HUES48 (cell line): ENCODE data around the gene FRRS1.
"Not testable (repeated sequence)": the region's sequence is repeated elsewhere in the genome, so short reads cannot be mapped to it uniquely, and the experiment has no call there.

Experiments used
- H3K27ac ChIP-seq: one replicate; pipeline ENCODE4 v1.7.0; 2013; ENCODE audit warnings: low read depth, low read length, inconsistent platforms
- H3K27me3 ChIP-seq: 2 replicates; pipeline ENCODE4 v1.6.1; 2013; ENCODE audit warnings: mild to moderate bottlenecking, low read length; ENCODE audit not compliant: control insufficient read depth, insufficient read depth
- H3K36me3 ChIP-seq: 2 replicates; pipeline ENCODE4 v1.6.1; 2013; ENCODE audit warnings: low read length; ENCODE audit not compliant: control insufficient read depth, insufficient read depth
- H3K4me1 ChIP-seq: 2 replicates; pipeline ENCODE4 v1.6.1; 2013; ENCODE audit warnings: mild to moderate bottlenecking, low read length; ENCODE audit not compliant: control insufficient read depth, insufficient read depth
- H3K4me3 ChIP-seq: 2 replicates; pipeline ENCODE4 v1.5.1; 2013; ENCODE audit warnings: mild to moderate bottlenecking, low read depth, low read length
- H3K9ac ChIP-seq: 2 replicates; pipeline ENCODE4 v1.6.1; 2013; ENCODE audit warnings: mild to moderate bottlenecking, low read depth, low read length, moderate library complexity
- H3K9me3 ChIP-seq: 2 replicates; pipeline ENCODE4 v1.6.1; 2013; ENCODE audit warnings: low read length; ENCODE audit not compliant: control insufficient read depth, insufficient read depth

FRRS1 gene, protein sequence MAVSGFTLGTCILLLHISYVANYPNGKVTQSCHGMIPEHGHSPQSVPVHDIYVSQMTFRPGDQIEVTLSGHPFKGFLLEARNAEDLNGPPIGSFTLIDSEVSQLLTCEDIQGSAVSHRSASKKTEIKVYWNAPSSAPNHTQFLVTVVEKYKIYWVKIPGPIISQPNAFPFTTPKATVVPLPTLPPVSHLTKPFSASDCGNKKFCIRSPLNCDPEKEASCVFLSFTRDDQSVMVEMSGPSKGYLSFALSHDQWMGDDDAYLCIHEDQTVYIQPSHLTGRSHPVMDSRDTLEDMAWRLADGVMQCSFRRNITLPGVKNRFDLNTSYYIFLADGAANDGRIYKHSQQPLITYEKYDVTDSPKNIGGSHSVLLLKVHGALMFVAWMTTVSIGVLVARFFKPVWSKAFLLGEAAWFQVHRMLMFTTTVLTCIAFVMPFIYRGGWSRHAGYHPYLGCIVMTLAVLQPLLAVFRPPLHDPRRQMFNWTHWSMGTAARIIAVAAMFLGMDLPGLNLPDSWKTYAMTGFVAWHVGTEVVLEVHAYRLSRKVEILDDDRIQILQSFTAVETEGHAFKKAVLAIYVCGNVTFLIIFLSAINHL

DNA sequence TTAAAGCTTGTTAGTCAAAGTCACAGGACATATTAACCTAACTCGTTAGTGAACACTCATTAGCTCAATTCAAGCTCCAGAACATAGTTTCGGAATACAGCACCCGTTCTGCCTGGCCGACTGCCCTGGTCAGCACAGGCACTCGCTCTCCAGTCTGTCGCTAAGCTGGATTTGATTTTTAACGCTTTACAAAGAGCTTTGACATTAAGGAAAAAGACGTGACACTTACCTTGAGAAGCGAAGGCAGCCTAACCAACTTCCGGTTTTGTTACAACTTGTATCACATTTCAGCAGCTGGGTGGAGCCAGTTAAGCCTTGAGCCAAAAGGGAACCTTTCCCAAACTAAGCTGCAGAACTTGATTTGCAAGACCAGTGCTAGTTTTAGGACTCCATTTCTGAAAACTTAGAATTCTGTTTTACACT lies at the start of gene FRRS1:
FRRS1 (minus strand) TSS at position 258 of the 423 bp plus-strand sequence. CDS start 17,867 bp downstream, outside the sequence.
- Histone ChIP-seq H3K9ac (peak within 1 kb of the TSS; percentile 50), H3K4me1 (peaks cover 17% of the 10 kb centered on the region)

DNA sequence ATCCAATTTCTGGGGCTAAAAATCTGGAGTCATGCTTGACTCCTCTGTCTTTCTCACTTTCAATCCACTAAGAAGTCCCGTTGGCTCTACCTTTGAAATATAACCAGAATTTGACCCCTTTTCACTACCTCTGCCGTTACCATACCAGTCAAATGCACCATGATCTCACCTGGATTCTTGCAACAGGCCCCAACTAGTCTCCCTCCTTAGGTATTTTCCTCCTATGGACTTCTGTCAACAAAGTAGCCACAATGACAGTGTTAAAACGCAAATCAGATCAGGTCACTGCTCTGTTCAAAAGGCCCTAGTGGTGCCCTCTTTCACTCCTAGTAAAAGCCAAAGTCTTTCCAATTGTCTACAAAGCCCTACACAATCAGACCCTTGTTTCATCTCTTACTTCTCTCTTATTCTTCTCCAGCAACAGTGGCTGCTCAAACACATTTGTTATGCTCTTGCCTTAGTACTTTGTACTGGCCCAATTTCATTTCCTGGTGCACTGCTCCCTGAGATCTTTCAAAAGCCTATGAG lies 48.0 kb upstream of the FRRS1 start:
- Histone ChIP-seq H3K4me1 (0 out of 2 replicates have a peak, but pooled peaks cover 4% of the 10 kb centered on the region), H3K4me3 (no peak overlapping the region), H3K9ac (no peak overlapping the region), H3K27me3 (no peaks in the 10 kb centered on the region), H3K9me3 (no peaks in the 10 kb centered on the region), H3K36me3 (no peaks in the 10 kb centered on the region), H3K27ac (no peak overlapping the region)

More for the DNA sequence above, at the start of gene FRRS1:
- H3K27me3 ChIP-seq: no peaks in the 10 kb centered on the region
- peak within 1 kb of the TSS; percentile 75 for H3K4me3 ChIP-seq
- peak within 1 kb of the TSS; percentile 88 for H3K27ac ChIP-seq
- no peaks in the 10 kb centered on the region for H3K36me3 ChIP-seq
- no peaks in the 10 kb centered on the region for H3K9me3 ChIP-seq

DNA sequence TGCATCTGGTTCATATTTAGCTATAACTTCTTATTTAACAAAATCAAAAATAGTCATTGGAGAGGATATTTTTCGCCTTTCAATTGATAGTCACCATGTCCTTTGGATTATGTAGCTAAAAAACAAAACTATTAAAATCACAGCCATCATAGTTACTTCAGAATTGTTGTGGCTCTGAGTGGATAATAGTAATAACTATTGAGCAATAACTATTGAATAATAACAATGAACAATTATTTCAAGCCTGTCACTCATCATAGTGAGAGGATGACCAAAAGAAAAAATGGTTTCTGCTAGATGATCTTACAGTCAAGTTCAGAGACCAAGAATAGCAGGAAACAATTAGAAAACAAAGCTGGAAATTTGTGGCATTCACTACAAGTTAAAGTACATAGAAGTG lies 45.3 kb upstream of the FRRS1 start:
- no peak overlapping the region for H3K4me3 ChIP-seq
- no peaks in the 10 kb centered on the region for H3K9me3 ChIP-seq
- no peaks in the 10 kb centered on the region for H3K36me3 ChIP-seq
- H3K27me3 ChIP-seq: no peaks in the 10 kb centered on the region
- no peak overlapping the region for H3K9ac ChIP-seq
- no peak overlapping the region for H3K27ac ChIP-seq
- H3K4me1 ChIP-seq: peaks cover 11% of the 10 kb centered on the region; the same call in 1 of the 2 replicates

DNA sequence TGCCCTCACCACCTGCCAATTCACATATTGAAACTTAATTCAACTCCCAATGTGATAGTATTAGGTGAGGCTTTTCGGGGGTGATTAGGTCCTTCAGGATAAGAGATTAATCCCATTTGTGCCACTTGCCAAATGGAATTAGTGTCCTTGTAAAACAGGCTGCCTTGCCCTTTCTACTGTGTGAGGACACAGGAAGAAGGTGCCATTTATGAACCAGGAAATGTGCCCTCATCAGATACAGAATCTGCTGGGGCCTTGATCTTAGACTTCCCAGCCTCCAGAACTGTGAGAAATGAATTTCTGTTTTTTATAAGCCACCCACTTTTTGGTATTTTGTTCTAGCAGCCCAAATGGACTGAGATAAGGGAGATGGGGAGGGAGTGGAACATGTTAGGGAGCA lies 44.6 kb upstream of the FRRS1 start:
- H3K9ac ChIP-seq: no peak overlapping the region
- H3K27ac ChIP-seq: no peak overlapping the region
- H3K4me1 ChIP-seq: peaks cover 11% of the 10 kb centered on the region; the same call in 1 of the 2 replicates
- no peak overlapping the region for H3K4me3 ChIP-seq
- H3K36me3 ChIP-seq: no peaks in the 10 kb centered on the region
- no peaks in the 10 kb centered on the region for H3K27me3 ChIP-seq
- no peaks in the 10 kb centered on the region for H3K9me3 ChIP-seq

DNA sequence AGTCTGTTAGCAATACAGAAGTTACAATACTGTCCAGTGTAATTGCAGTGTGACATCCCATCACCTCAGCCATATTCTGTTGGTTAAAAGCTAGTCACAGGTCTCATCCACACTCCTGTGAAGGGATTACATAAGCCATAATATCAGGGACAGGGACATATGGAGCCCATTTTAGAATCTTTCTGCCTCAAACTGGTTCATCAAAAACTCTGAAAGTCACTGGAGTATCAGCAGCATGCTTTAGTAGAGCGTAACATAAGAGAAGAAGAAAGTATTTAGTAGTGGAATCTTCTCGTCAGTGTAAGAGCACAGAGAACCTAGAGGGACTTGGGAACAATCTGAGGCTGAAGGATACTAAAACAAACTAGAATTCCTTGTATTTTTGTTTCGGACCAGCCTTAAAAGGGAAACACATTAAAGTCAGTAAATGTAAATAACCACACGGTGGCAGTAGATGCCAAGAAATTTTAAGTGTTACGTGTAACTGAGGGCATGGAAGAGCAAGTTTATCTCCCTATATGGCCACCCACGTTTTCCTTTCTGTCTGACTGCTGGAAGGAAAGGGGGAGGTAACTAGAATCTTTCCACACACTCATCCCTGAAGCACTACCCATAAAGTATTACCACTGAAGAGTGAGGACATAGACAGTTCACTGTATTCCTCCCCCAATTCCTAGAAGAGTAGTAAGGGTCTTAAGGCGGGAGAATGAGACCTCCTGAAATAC lies 42.1 kb upstream of the FRRS1 start:
- no peak overlapping the region for H3K9ac ChIP-seq
- H3K4me1 ChIP-seq: peaks cover 8% of the 10 kb centered on the region; the same call in 1 of the 2 replicates
- H3K4me3 ChIP-seq: no peak overlapping the region
- H3K36me3 ChIP-seq: no peaks in the 10 kb centered on the region
- no peaks in the 10 kb centered on the region for H3K9me3 ChIP-seq
- H3K27me3 ChIP-seq: no peaks in the 10 kb centered on the region
- H3K27ac ChIP-seq: no peak overlapping the region

DNA sequence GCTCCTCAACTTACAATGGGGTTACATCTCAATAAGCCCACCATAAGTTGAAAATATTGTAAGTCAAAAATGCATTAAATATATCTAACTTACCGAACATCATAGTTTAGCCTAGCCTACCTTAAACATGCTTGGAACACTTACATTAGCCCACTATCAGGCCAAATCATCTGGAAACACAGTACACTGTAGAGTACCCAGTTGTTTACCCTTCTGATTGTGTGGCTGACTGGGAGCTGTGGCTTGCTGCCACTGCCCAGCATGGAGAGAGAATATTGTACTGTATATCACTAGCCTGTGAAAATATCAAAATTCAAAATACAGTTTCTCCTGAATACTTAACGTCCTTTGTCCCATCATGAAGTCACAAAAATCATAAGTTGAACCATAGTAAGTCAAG lies 40.4 kb upstream of the FRRS1 start:
- Histone ChIP-seq H3K36me3 (no peaks in the 10 kb centered on the region), H3K4me1 (peaks cover 8% of the 10 kb centered on the region; the same call in 1 of the 2 replicates), H3K9ac (no peak overlapping the region), H3K4me3 (no peak overlapping the region), H3K9me3 (no peaks in the 10 kb centered on the region), H3K27me3 (no peaks in the 10 kb centered on the region), H3K27ac (no peak overlapping the region)

DNA sequence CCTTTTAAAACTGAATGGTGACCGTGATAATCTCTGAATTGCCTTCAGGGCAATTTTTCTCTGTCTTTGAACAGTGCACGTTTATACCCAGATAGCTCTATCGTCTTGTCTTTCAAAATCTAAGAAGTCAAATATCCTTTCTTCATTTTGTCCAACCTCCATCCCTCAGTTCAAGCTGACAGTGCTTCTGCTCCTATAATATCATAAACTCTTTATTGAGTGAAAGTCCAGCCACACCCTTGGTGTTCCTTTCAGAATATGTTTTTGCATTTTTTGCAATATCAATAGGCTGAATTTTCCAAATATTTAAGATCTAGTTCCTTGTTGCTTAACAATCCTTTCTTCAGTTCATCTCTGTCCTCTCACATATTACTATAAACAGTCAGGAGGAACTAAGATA lies 35.1 kb upstream of the FRRS1 start:
- Histone ChIP-seq H3K4me1 (no peaks in the 10 kb centered on the region), H3K27ac (no peak overlapping the region), H3K9ac (no peak overlapping the region), H3K4me3 (no peak overlapping the region), H3K27me3 (no peaks in the 10 kb centered on the region), H3K36me3 (no peaks in the 10 kb centered on the region), H3K9me3 (no peaks in the 10 kb centered on the region)

DNA sequence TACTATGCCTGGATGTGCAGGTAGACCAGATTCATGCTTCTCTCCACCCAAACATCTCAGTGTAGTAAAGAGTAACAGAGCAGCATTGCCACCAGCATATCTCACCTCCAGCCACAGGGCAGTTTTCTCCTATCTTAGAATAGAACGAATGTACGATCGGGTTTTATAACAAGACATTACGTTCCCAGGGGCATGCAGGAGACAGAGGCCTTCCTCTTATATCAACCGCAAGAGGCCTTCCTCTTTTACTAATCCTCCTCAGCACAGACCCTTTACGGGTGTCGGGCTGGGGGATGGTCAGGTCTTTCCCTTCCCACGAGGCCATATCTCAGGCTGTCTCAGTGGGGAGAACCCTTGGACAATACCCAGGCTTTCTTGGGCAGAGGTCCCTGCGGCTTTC lies 27.4 kb upstream of the FRRS1 start:
- H3K27me3 ChIP-seq, H3K4me1 ChIP-seq, H3K9me3 ChIP-seq, H3K4me3 ChIP-seq, H3K27ac ChIP-seq, H3K9ac ChIP-seq, H3K36me3 ChIP-seq: not testable (repeated sequence)

DNA sequence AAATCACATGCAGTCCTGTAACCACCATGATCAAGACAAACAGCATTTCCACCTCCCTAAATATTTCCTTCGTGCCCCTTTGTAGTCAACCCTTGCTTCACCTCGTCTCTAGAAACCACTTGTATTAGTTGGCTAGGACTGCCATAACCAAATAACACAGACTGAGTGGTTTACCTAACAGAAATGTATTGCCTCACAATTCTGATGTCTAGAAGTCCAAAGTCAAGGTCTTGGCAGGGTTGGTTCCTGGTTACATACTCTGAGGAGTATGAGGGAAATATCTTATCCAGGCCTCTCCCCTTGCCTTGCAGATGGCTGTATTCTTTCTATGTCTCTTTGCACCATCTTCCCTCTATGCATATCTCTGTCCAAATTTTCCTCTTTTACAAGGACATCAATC lies 23.3 kb upstream of the FRRS1 start:
- H3K9me3 ChIP-seq: no peaks in the 10 kb centered on the region
- H3K9ac ChIP-seq: no peak overlapping the region
- H3K4me1 ChIP-seq: no peaks in the 10 kb centered on the region
- no peaks in the 10 kb centered on the region for H3K27me3 ChIP-seq
- no peaks in the 10 kb centered on the region for H3K36me3 ChIP-seq
- no peak overlapping the region for H3K4me3 ChIP-seq
- no peak overlapping the region for H3K27ac ChIP-seq

DNA sequence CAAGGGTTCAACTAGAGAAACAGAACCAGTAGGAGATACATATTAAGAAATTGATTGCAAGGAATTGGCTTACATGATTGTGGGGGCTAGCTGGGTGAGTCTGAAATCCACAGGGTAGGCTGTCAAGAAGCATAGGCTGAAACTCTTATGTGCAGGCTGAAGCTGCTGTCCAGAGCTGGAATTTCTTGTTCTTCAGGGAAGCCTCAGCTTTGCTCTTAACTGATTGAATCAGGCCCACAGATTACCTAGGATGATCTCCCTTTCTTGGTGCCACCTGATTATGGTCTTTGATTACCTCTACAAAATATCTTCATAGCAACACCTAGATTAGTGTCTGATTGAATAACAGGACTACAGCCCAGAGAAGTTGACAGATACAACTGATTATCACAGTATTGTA lies 22.5 kb upstream of the FRRS1 start:
- no peaks in the 10 kb centered on the region for H3K36me3 ChIP-seq
- H3K4me3 ChIP-seq: no peak overlapping the region
- no peaks in the 10 kb centered on the region for H3K9me3 ChIP-seq
- H3K27ac ChIP-seq: no peak overlapping the region
- no peaks in the 10 kb centered on the region for H3K4me1 ChIP-seq
- no peak overlapping the region for H3K9ac ChIP-seq
- no peaks in the 10 kb centered on the region for H3K27me3 ChIP-seq
